Muscle of arm (tissue), 12 donors: ENCODE results near the gene PLD2. TPM values are rescaled to one million over a fixed set of nuclear protein-coding genes. Genes with fewer than 3 reads are reported as not detected.

Experiments used
- DNase-seq: peaks from one replicate; pipeline ENCODE4 v3.0.0-alpha.2; 2013
- polyA plus RNA-seq, 12 donors: library from polyadenylated mRNA; unstranded; fragments of 120-200 nt; gene quantifications; one replicate each; pipeline ENCODE4 v1.2.1, GENCODE V29; 2013; ENCODE audit not compliant: insufficient read length in 12 of 12

Gene PLD2
- polyA plus RNA-seq, 12 donors, result 19.6 to 47.2 (median 24.1) TPM; not detected in 1

GRCh38 chr17:4788807-4789700 is 17.9 kb upstream of the PLD2 start, which contains the start of gene GLTPD2:
TSS of gene GLTPD2 (plus strand) at chr17:4788964. CDS start at chr17:4789012, 48 bp downstream.
- no peak for DNase-seq

- no peak for DNase-seq
Observed at GRCh38 chr17:4789701-4789950, 17.3 kb upstream of the PLD2 start.

- DNase-seq, result peak; percentile 91
Observed at GRCh38 chr17:4789951-4790704, 16.8 kb upstream of the PLD2 start.

GRCh38 chr17:4790705-4791088 is 16.3 kb upstream of the PLD2 start:
- no peak for DNase-seq

GRCh38 chr17:4795168-4795567 is 11.8 kb upstream of the PLD2 start:
- DNase-seq, result no peak

GRCh38 chr17:4796552-4796920 is 10.4 kb upstream of the PLD2 start:
- no peak for DNase-seq

- no peak for DNase-seq
Observed at GRCh38 chr17:4800462-4801196, 6.3 kb upstream of the PLD2 start.

- DNase-seq, result no peak
Observed at GRCh38 chr17:4802228-4802627, 4.7 kb upstream of the PLD2 start, which contains the start of gene C17orf114. TSS of gene C17orf114 (minus strand) at chr17:4802328.

- no peak for DNase-seq
Observed at GRCh38 chr17:4806456-4806776, 536 bp upstream of the PLD2 start.

- DNase-seq, result no peak
Observed at GRCh38 chr17:4807605-4808377, 839 bp downstream of the PLD2 start.

GRCh38 chr17:4808378-4808767 is 1.4 kb downstream of the PLD2 start:
- DNase-seq, result no peak

GRCh38 chr17:4810696-4811290 is 3.8 kb downstream of the PLD2 start:
- no peak for DNase-seq

- no peak for DNase-seq
Observed at GRCh38 chr17:4811471-4811870, 4.5 kb downstream of the PLD2 start.

GRCh38 chr17:4812690-4813089 is 5.7 kb downstream of the PLD2 start:
- no peak for DNase-seq

- no peak for DNase-seq
Observed at GRCh38 chr17:4815043-4815675, 8.2 kb downstream of the PLD2 start.

- no peak for DNase-seq
Observed at GRCh38 chr17:4816826-4817225, 9.9 kb downstream of the PLD2 start.

GRCh38 chr17:4818276-4818675 is 11.3 kb downstream of the PLD2 start:
- DNase-seq, result no peak

- DNase-seq, result no peak
Observed at GRCh38 chr17:4822835-4823234, 15.9 kb downstream of the PLD2 start.

- DNase-seq, result no peak
Observed at GRCh38 chr17:4823373-4824089, 16.6 kb downstream of the PLD2 start.

GRCh38 chr17:4827399-4827798 is 20.4 kb downstream of the PLD2 start:
- no peak for DNase-seq
